SU-DHL-6 (cell line): ENCODE data around the gene RMP24.
"Not testable (repeated sequence)": the region's sequence is repeated elsewhere in the genome, so short reads cannot be mapped to it uniquely, and the experiment has no call there.

Source experiments
- H2AFZ ChIP-seq: fragments of 200-600 bp; sonication (generic); 2 replicates; pipeline ENCODE4 v1.6.1; 2014; ENCODE audit warnings: low read depth, mild to moderate bottlenecking, moderate library complexity, mixed read lengths, antibody characterized with exemption, low read length; ENCODE audit not compliant: severe bottlenecking
- H3F3A ChIP-seq: fragments of 200-600 bp; shearing (Covaris generic); 2 replicates; pipeline ENCODE4 v1.6.0; 2016; ENCODE audit warnings: antibody characterized with exemption, mild to moderate bottlenecking; ENCODE audit not compliant: insufficient read depth
- H3K27ac ChIP-seq: fragments of 200-600 bp; sonication (generic); 2 replicates; pipeline ENCODE4 v1.5.1; 2016; ENCODE audit warnings: low read depth, mild to moderate bottlenecking, low read length, moderate library complexity, mixed read lengths
- H3K27me3 ChIP-seq: fragments of 200-600 bp; sonication (generic), shearing (Covaris generic); 2 replicates; pipeline ENCODE4 v1.6.0; 2014; ENCODE audit warnings: mild to moderate bottlenecking, low read length
- H3K36me3 ChIP-seq: fragments of 200-600 bp; sonication (generic); 2 replicates; pipeline ENCODE4 v1.6.1; 2014; ENCODE audit warnings: mild to moderate bottlenecking, low read length, mixed read lengths
- H3K4me2 ChIP-seq: fragments of 300-600, 200-600 bp; shearing (Covaris generic), sonication (generic); 2 replicates; pipeline ENCODE4 v1.6.0; 2014; ENCODE audit warnings: low read length, low read depth, mild to moderate bottlenecking; ENCODE audit not compliant: poor library complexity, severe bottlenecking
- H3K4me3 ChIP-seq: fragments of 200-600 bp; sonication (generic); 2 replicates; pipeline ENCODE4 v1.5.1; 2014; ENCODE audit warnings: antibody characterized with exemption, low read length, mild to moderate bottlenecking, mixed read lengths; ENCODE audit not compliant: insufficient read depth, poor library complexity, severe bottlenecking
- H3K79me2 ChIP-seq: fragments of 200-600 bp; sonication (generic); 2 replicates; pipeline ENCODE4 v1.6.1; 2014; ENCODE audit warnings: mild to moderate bottlenecking, low read length, moderate library complexity; ENCODE audit not compliant: insufficient read depth
- H3K9ac ChIP-seq: fragments of 200-600 bp; sonication (generic); 2 replicates; pipeline ENCODE4 v1.7.0; 2014; ENCODE audit warnings: mild to moderate bottlenecking, low read length
- H3K9me2 ChIP-seq: fragments of 200-600 bp; sonication (generic); replicated peaks from 2 replicates; pipeline ENCODE4 v1.6.1; 2014; ENCODE audit warnings: low read length; ENCODE audit not compliant: insufficient read depth
- H3K9me3 ChIP-seq: fragments of 200-600 bp; sonication (generic); 2 replicates; pipeline ENCODE4 v1.6.1; 2014; ENCODE audit warnings: low read length, mixed read lengths; ENCODE audit not compliant: insufficient read depth
- H4K20me1 ChIP-seq: fragments of 200-600 bp; sonication (generic); 2 replicates; pipeline ENCODE4 v1.6.1; 2014; ENCODE audit warnings: low read depth, mild to moderate bottlenecking, antibody characterized with exemption, low read length, moderate library complexity, mixed read lengths
- EZH2phosphoT487 ChIP-seq: fragments of 200-600 bp; sonication (generic), shearing (Covaris generic); conservative IDR thresholded peaks from 2 replicates; pipeline ENCODE4 v1.6.1; 2018; ENCODE audit warnings: mild to moderate bottlenecking, antibody characterized with exemption, low read length, moderate library complexity, mixed read lengths
- TF ChIP-seq, protein P1 (sequence below): fragments of 200-600 bp; sonication (generic); IDR thresholded peaks from one replicate; pipeline ENCODE4 v1.5.1; 2017; ENCODE audit warnings: antibody characterized with exemption, mild to moderate bottlenecking, low read length, moderate library complexity; ENCODE audit not compliant: insufficient read depth, poor library complexity, severe bottlenecking

The RMP24 gene

DNA sequence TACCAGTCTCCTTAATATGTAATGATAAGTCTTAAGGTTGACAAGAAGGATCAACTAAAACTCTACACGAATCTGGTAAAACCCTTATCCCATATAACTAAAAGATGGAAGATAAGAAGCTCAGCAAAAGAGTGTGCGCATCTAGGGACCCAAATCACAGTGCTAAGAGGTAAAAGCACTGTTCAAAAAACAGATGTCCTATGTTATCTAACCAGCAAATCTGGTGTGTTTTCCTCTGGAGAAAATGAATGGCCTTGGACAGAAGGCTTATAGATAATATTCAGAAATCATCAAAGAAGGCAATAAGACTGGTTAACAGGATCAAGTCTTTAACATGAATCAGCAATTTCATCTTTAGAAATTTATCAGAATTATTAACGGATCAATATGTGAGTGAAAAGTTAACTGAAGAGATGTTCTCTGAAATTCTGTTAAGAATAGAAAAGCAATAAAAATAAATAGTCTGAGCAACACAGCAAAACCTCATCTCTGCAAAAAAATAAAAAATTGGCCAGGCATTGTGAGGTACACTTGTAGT is 47.8 kb downstream of the RMP24 start:
- no peak overlapping the region for H3K4me3 ChIP-seq
- no peak overlapping the region for H3K27ac ChIP-seq
- no peak overlapping the region for H3K4me2 ChIP-seq
- no peak for TF ChIP-seq EZH2phosphoT487
- TF ChIP-seq, protein P1, sequence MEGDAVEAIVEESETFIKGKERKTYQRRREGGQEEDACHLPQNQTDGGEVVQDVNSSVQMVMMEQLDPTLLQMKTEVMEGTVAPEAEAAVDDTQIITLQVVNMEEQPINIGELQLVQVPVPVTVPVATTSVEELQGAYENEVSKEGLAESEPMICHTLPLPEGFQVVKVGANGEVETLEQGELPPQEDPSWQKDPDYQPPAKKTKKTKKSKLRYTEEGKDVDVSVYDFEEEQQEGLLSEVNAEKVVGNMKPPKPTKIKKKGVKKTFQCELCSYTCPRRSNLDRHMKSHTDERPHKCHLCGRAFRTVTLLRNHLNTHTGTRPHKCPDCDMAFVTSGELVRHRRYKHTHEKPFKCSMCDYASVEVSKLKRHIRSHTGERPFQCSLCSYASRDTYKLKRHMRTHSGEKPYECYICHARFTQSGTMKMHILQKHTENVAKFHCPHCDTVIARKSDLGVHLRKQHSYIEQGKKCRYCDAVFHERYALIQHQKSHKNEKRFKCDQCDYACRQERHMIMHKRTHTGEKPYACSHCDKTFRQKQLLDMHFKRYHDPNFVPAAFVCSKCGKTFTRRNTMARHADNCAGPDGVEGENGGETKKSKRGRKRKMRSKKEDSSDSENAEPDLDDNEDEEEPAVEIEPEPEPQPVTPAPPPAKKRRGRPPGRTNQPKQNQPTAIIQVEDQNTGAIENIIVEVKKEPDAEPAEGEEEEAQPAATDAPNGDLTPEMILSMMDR: no peak
- peaks cover 8% of the 10 kb centered on the region; the same call in 1 of the 2 replicates for H4K20me1 ChIP-seq
- no peaks in the 10 kb centered on the region for H3K79me2 ChIP-seq
- peaks cover 10% of the 10 kb centered on the region; the same call in 1 of the 2 replicates for H3F3A ChIP-seq
- no peak overlapping the region for H2AFZ ChIP-seq
- no peaks in the 10 kb centered on the region for H3K9me2 ChIP-seq
- peaks cover 14% of the 10 kb centered on the region for H3K36me3 ChIP-seq
- no peaks in the 10 kb centered on the region for H3K27me3 ChIP-seq
- no peaks in the 10 kb centered on the region for H3K9me3 ChIP-seq
- H3K9ac ChIP-seq: no peak overlapping the region

DNA sequence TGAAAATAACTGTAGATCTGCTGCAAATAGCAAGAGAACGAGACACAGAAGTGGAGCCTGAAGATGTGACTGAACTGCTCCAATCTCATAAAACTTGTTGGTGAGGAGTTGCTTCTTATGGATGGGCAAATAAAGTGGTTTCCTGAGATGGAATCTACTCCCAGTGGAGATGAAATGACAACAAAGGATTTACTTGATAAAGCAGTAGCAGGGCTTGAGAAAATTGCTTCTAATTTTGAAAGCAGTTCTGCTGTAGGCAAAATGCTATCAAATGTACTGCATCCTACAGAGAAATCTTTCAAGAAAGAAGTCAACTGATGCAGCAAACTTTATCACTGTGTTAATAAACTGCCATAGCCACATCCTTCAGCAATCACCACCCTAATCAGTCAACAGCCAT is 50.9 kb downstream of the RMP24 start:
- no peaks in the 10 kb centered on the region for H4K20me1 ChIP-seq
- H3K27ac ChIP-seq: no peak overlapping the region
- H3F3A ChIP-seq: peaks cover 6% of the 10 kb centered on the region; the same call in 1 of the 2 replicates
- no peaks in the 10 kb centered on the region for H3K9me3 ChIP-seq
- no peak overlapping the region for H2AFZ ChIP-seq
- H3K9me2 ChIP-seq: no peaks in the 10 kb centered on the region
- H3K9ac ChIP-seq: no peak overlapping the region
- H3K27me3 ChIP-seq: no peaks in the 10 kb centered on the region
- TF ChIP-seq, protein P1: no peak
- no peak for TF ChIP-seq EZH2phosphoT487
- peaks cover 34% of the 10 kb centered on the region for H3K36me3 ChIP-seq
- no peak overlapping the region for H3K4me3 ChIP-seq
- no peaks in the 10 kb centered on the region for H3K79me2 ChIP-seq
- H3K4me2 ChIP-seq: no peak overlapping the region

GRCh38 chr18:36024241-36024640 is 51.8 kb downstream of the RMP24 start:
- H2AFZ ChIP-seq, H3K79me2 ChIP-seq, H3K27me3 ChIP-seq, H4K20me1 ChIP-seq, H3K27ac ChIP-seq, H3K9me2 ChIP-seq, H3K9me3 ChIP-seq, H3F3A ChIP-seq, H3K9ac ChIP-seq, H3K4me2 ChIP-seq, H3K4me3 ChIP-seq: not testable (repeated sequence)
- peaks cover 34% of the 10 kb centered on the region for H3K36me3 ChIP-seq

DNA sequence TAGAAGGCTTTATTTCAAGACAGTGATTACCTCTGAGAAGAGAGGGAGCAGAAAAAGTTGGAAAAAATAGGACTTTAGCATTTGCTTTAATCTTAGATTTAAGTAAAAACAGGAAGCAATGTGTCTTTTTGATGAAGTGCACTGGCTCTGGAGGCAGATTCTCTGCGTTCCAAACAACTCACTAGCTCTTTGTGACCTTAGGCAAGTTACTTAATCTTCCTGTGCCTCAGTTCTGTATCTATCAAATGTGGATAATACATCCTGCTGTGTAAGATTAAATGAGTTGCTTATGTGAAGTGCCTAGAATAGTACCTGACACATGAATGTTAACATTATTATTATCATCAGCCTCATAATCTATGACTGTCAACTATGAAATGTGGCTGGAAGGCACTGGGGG is 52.5 kb downstream of the RMP24 start:
- Histone ChIP-seq H3K9me2 (no peaks in the 10 kb centered on the region), H3K27me3 (no peaks in the 10 kb centered on the region), H3K27ac (no peak overlapping the region), H2AFZ (no peak overlapping the region), H3K4me3 (no peak overlapping the region), H3F3A (peaks cover 3% of the 10 kb centered on the region; the same call in 1 of the 2 replicates), H3K9ac (no peak overlapping the region), H3K4me2 (no peak overlapping the region), H4K20me1 (no peaks in the 10 kb centered on the region), H3K79me2 (no peaks in the 10 kb centered on the region), H3K36me3 (peaks cover 34% of the 10 kb centered on the region), H3K9me3 (no peaks in the 10 kb centered on the region)
- TF ChIP-seq EZH2phosphoT487: no peak
- TF ChIP-seq, protein P1: no peak
